ENCODE measurements around the gene YIF1A.

Gene YIF1A

DNA sequence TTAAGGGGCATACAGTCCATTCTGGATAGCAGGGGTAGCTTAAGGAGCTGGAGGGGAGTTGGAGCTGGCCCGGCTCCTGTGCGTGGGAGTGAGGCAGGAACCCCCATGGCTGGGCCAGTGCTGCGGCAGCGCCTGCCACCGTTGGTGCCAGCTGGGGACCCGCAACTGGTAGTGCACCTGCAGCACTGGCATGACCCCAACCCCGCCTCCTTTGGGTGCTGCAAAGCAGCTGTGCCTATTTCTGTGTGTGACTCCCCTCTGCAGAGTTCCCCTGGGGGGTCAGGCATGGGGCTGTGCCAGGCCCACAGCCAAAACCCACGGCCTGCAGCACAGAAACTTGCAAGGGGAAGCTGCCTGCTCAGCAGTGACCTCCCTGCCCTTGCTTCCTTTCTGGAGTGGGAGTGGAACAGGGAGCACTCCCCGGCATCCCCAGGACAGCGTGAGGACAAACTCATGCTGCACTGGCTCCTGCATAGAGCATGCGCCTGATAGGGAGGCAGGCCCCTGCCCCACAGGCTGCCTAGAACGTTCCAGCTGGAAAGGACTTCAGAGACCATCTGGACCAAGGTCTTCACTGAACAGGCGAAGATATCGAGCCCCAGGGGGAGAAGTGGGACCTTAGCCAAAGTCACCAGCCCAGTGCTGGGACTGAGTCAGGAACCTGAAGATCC is 46.7 kb downstream of the YIF1A start:
- TF ChIP-seq, protein P1, sequence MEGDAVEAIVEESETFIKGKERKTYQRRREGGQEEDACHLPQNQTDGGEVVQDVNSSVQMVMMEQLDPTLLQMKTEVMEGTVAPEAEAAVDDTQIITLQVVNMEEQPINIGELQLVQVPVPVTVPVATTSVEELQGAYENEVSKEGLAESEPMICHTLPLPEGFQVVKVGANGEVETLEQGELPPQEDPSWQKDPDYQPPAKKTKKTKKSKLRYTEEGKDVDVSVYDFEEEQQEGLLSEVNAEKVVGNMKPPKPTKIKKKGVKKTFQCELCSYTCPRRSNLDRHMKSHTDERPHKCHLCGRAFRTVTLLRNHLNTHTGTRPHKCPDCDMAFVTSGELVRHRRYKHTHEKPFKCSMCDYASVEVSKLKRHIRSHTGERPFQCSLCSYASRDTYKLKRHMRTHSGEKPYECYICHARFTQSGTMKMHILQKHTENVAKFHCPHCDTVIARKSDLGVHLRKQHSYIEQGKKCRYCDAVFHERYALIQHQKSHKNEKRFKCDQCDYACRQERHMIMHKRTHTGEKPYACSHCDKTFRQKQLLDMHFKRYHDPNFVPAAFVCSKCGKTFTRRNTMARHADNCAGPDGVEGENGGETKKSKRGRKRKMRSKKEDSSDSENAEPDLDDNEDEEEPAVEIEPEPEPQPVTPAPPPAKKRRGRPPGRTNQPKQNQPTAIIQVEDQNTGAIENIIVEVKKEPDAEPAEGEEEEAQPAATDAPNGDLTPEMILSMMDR (conservative IDR thresholded peaks at IDR 0.05; ENCODE audit: low read depth): no peak
- peak overlapping the region; percentile 8; the same call in 1 of the 2 replicates for H3K27ac ChIP-seq
- ChIA-PET CTCF (interaction anchor here (0.5 to 0.8 kb wide), 2 partner anchors 16 to 224 kb away, joined by 3 to 4 read pairs; no protein-coding TSS in a partner anchor), POLR2A (ENCODE audit: low non-redundant PET) (no interaction called here)
- DNase-seq (ENCODE audit: low spot score): no peak

DNA sequence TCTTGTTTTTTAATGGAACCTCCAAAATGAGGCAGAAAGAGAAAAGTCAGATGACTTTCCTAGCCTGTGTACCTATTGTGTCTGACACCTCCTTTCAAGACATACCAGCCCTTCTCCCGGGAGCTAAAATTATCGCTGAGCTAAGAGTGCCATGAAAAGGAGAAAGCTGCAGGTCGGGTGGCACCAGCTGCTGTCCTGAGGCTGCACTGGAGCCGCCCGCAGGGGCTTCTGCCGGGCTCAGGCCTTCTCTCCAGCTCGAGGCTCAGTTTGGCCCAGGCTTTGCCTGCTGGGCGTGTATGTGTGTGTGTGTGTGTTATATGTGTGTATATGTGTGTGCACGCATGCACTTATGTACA is 48.2 kb downstream of the YIF1A start:
- ChIA-PET CTCF (no interaction called here), POLR2A (ENCODE audit: low non-redundant PET) (no interaction called here)
- TF ChIP-seq, protein P1 (conservative IDR thresholded peaks at IDR 0.05; ENCODE audit: low read depth): no peak
- H3K27ac ChIP-seq: 0 out of 2 replicates have a peak overlapping the region, but pooled peaks have one; percentile 13
- no peak for DNase-seq (ENCODE audit: low spot score)

DNA sequence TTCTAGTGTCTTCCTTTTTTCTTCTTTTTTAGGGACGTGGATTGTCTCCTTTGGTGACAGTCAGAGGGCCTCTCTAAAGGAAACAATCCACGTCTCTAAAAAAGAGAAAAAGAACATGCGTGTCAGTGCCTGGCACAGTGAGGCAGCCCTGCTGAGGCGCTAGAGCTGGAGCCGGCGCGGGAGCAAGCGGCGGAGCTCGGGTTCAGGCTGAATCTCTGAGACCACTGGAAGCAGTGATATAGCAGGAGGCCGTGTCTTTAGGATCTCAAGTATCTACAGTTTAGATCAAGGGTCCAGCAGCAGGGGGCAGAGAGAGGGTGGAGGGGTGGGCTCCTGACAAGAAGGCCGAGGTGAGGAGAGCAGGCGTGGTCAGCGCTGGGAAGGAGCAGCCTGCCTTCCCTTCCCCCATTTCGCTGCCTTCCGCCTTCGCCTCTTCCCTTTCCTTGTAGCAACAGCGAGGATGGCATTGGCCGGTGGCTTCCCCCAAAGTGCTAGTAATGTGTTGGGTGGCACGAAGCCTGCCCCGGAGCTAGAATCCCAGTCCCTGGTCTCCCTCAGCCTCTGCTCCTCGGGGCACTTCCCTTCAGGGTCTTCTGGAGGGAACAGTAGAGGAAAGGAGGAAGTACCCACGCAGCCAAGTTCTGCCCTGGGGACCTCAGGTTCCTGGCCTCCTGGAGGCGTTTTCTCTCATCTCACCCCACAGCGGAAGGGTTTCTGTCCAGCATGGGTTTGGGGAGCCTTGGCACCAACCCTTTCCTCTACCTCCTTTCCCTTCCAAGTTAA is 48.8 kb downstream of the YIF1A start:
- POLR2A ChIA-PET (ENCODE audit: low non-redundant PET): no interaction called here
- no peak for DNase-seq (ENCODE audit: low spot score)
- CTCF ChIA-PET: no interaction called here
- TF ChIP-seq, protein P1 (conservative IDR thresholded peaks at IDR 0.05; ENCODE audit: low read depth): no peak
- H3K27ac ChIP-seq: 0 out of 2 replicates have a peak overlapping the region, but pooled peaks have one; percentile 13

DNA sequence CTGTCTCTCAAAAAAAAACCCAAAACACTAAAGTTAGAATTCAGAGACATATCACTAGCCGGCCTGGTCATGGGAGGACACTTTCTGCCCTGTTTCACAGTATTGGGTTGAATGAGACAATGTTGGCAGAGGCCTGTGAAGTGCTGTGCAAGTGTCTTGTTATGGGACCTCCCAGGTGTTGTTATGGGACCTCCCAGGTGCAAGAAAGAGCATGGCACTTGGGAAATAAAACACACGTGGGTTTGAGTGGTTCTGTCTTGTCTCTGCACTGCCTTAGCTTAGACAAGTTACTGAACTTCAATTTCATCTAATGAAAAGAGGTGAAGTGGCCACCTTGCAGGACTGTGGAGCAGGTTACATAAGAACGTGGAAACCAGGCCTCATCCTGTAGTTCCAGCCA is 49.4 kb downstream of the YIF1A start:
- 0 out of 2 replicates have a peak overlapping the region, but pooled peaks have one; percentile 13 for H3K27ac ChIP-seq
- TF ChIP-seq, protein P1 (conservative IDR thresholded peaks at IDR 0.05; ENCODE audit: low read depth): no peak
- no peak for DNase-seq (ENCODE audit: low spot score)
- CTCF ChIA-PET: no interaction called here
- POLR2A ChIA-PET (ENCODE audit: low non-redundant PET): no interaction called here

DNA sequence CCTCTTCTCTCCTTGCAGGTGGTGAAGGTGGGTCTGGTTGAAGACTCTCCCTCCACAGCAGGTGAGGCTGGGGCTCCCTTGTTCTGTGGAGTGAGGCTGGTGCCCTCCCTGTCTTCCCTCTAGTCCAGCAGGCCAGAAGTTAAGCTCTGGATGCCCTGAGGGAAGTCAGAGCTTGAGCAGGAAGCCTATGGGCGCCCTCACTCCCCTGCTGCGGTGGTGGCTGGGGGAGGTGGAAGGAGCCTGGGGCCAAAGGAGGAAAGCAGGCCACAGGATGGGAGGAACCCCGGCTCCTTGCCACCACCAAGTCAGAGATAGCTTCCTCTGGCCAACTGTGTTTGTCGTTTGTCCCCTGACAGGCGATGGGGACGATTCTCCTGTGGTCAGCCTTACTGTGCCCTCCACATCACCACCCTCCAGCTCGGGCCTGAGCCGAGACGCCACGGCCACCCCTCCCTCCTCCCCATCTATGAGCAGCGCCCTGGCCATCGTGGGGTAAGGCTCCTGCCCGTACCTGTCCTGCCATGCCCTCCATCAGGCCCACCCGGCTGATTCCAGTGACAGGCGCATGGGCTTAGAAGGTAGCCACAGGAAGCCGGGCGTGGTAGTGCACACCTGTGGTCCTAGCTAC is 50.0 kb downstream of the YIF1A start:
- H3K27ac ChIP-seq: 0 out of 2 replicates have a peak overlapping the region, but pooled peaks have one; percentile 0
- ChIA-PET POLR2A (ENCODE audit: low non-redundant PET) (no interaction called here), CTCF (no interaction called here)
- TF ChIP-seq, protein P1 (conservative IDR thresholded peaks at IDR 0.05; ENCODE audit: low read depth): no peak
- DNase-seq (ENCODE audit: low spot score): no peak

DNA sequence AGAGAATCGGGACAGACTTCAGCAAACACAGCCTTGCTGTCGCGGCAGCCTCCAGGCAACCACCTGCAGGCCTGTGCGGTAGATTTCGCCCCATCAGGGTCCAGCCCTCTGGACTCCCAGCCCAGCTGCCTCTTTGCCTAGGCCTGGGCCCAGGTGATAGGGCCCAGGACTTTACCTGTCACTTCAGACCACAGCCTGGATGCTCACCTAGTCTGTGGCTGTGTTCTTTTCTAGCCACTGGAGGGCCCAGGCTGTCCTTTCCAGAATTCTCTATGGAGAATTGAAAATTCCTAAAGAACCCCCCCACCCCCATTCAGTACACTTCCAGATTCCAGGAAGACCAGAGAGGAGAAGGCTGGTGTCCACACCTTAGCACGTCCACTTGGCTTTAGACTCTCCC is 51.1 kb downstream of the YIF1A start:
- POLR2A ChIA-PET (ENCODE audit: low non-redundant PET): no interaction called here
- CTCF ChIA-PET: interaction anchor here (0.6 kb wide), 1 partner anchor 12 kb away, joined by 3 read pairs; no protein-coding TSS in a partner anchor
- peak overlapping the region; percentile 6; the same call in 1 of the 2 replicates for H3K27ac ChIP-seq
- DNase-seq (ENCODE audit: low spot score): no peak
- TF ChIP-seq, protein P1 (conservative IDR thresholded peaks at IDR 0.05; ENCODE audit: low read depth): no peak

Data from RWPE1 (cell line).